HCT116 (cell line): ENCODE data around the gene TBC1D30. TPM values are rescaled to one million over a fixed set of nuclear protein-coding genes. Genes with fewer than 3 reads are reported as not detected.
A peak's percentile ranks its signal among the peaks of the same experiment; 100 is the strongest.

Source experiments
- ATAC-seq: fragments of 200-7000 bp; cut with Tn5 transposase; 2 replicates; pipeline ENCODE4 v1.9.1; 2020; ENCODE audit warnings: mild to moderate bottlenecking, moderate library complexity
- BruUV-seq: library from RNA; stranded (reverse); fragments of 400-500 nt; replicated peaks from 2 replicates; lab custom pipeline; 2021; lab: Mats Ljungman, UMichigan
- CTCF ChIA-PET: fragments of 300-600 bp; sonication (Branson Sonifier 250); formaldehyde crosslinking; loops from one replicate; lab custom pipeline; 2021; ENCODE audit warnings: antibody characterized with exemption; lab: Charles Lee
- POLR2A ChIA-PET: fragments of 300-600, 350-600 bp; sonication (Branson Sonifier 250); formaldehyde crosslinking; loops from one replicate; lab custom pipeline; 2021; ENCODE audit warnings: antibody characterized with exemption; lab: Charles Lee
- RAD21 ChIA-PET, 2 experiments: fragments of 300-600 bp; sonication (Branson Sonifier 250); formaldehyde crosslinking; loops; one replicate each; lab custom pipeline; 2023; ENCODE audit warnings: low total read pairs in 2 of 2; ENCODE audit not compliant: uncharacterized antibody in 2 of 2, unreplicated experiment in 2 of 2, low non-redundant PET in 1 of 2; lab: Charles Lee
- DNase-seq: peaks from one replicate; pipeline ENCODE4 v3.0.0-alpha.2; 2010; ENCODE audit warnings: low read depth, low spot score
- H2AFZ ChIP-seq: fragments of 200-600 bp; shearing (Covaris generic), sonication (generic); 2 replicates; pipeline ENCODE4 v1.6.1; 2017; ENCODE audit warnings: low read depth, mixed run types, mixed read lengths, antibody characterized with exemption, low read length; ENCODE audit not compliant: poor library complexity, severe bottlenecking
- H3K27ac ChIP-seq: 2 replicates; pipeline ENCODE4 v1.5.1; 2012; ENCODE audit warnings: low read depth, low read length
- H3K27me3 ChIP-seq: fragments of 200-600 bp; sonication (generic); 2 replicates; pipeline ENCODE4 v1.6.1; 2016; ENCODE audit warnings: mixed run types, low read length, mixed read lengths; ENCODE audit not compliant: insufficient read depth
- H3K36me3 ChIP-seq, 2 experiments: fragments of 200-500 bp in 1 of 2; fragments of 200-600 bp in 1 of 2; sonication (Bioruptor generic) in 1 of 2; sonication (generic) in 1 of 2; 2 replicates each; pipeline versions ENCODE4 v1.5.1 to v1.6.1; 2014 to 2016; ENCODE audit warnings: low read length in 2 of 2, inconsistent platforms in 1 of 2, mixed read lengths in 1 of 2, mixed run types in 1 of 2; ENCODE audit not compliant: insufficient read depth in 2 of 2, control insufficient read depth in 1 of 2
- H3K4me1 ChIP-seq, 2 experiments: fragments of 200-600 bp in 1 of 2; sonication (generic) in 1 of 2; 2 replicates each; pipeline versions ENCODE4 v1.5.1 to v1.6.1; 2012 to 2017; ENCODE audit warnings: low read length in 2 of 2, inconsistent platforms in 1 of 2, mild to moderate bottlenecking in 1 of 2, mixed read lengths in 1 of 2, mixed run types in 1 of 2, moderate library complexity in 1 of 2; ENCODE audit not compliant: insufficient read depth in 2 of 2, control insufficient read depth in 1 of 2
- H3K4me2 ChIP-seq: fragments of 200-600 bp; sonication (generic); 2 replicates; pipeline ENCODE4 v1.6.1; 2017; ENCODE audit warnings: mixed run types, low read length, mixed read lengths
- H3K4me3 ChIP-seq, 2 experiments: fragments of 200-600 bp in 1 of 2; sonication (generic) in 1 of 2; replicated peaks in 1 of 2; 2 replicates each; pipeline ENCODE4 v1.5.1; 2011 to 2016; ENCODE audit warnings: low read length in 2 of 2, control low read depth in 1 of 2, low read depth in 1 of 2, mild to moderate bottlenecking in 1 of 2, mixed read lengths in 1 of 2, mixed run types in 1 of 2
- H3K79me2 ChIP-seq: fragments of 200-600 bp; sonication (generic); 2 replicates; pipeline ENCODE4 v1.6.1; 2017; ENCODE audit warnings: mild to moderate bottlenecking, mixed run types, low read length, moderate library complexity, mixed read lengths; ENCODE audit not compliant: insufficient read depth
- H3K9ac ChIP-seq: fragments of 200-600 bp; sonication (generic); 2 replicates; pipeline ENCODE4 v1.6.1; 2016; ENCODE audit warnings: low read length, mixed read lengths
- H3K9me2 ChIP-seq: fragments of 200-600 bp; sonication (generic), shearing (Covaris generic); 2 replicates; pipeline ENCODE4 v1.6.1; 2017; ENCODE audit warnings: mixed run types, mild to moderate bottlenecking, moderate library complexity; ENCODE audit not compliant: insufficient read depth
- H3K9me3 ChIP-seq, 2 experiments: fragments of 200-500 bp in 1 of 2; fragments of 200-600 bp in 1 of 2; sonication (Bioruptor generic) in 1 of 2; sonication (generic) in 1 of 2; 2 replicates each; pipeline ENCODE4 v1.6.1; 2014 to 2017; ENCODE audit warnings: low read length in 2 of 2, mixed read lengths in 2 of 2, inconsistent platforms in 1 of 2, low read depth in 1 of 2, mild to moderate bottlenecking in 1 of 2, mixed run types in 1 of 2, moderate library complexity in 1 of 2; ENCODE audit not compliant: control insufficient read depth in 1 of 2, insufficient read depth in 1 of 2
- H4K20me1 ChIP-seq: fragments of 200-600 bp; sonication (generic), shearing (Covaris generic); 2 replicates; pipeline ENCODE4 v1.6.1; 2017; ENCODE audit warnings: mixed run types, mild to moderate bottlenecking, moderate library complexity; ENCODE audit not compliant: insufficient read depth
- EGR1 ChIP-seq: IDR thresholded peaks from 2 replicates; pipeline ENCODE4 v1.6.1; 2012; ENCODE audit warnings: low read depth
- ELF1 ChIP-seq: IDR thresholded peaks from 2 replicates; pipeline ENCODE4 v1.6.1; 2012; ENCODE audit warnings: low read depth, borderline replicate concordance
- SIN3A ChIP-seq: IDR thresholded peaks from 2 replicates; pipeline ENCODE4 v1.6.1; 2012; ENCODE audit warnings: low read depth
- SP1 ChIP-seq: IDR thresholded peaks from 2 replicates; pipeline ENCODE4 v1.6.1; 2012; ENCODE audit warnings: low read depth
- SRF ChIP-seq: IDR thresholded peaks from 2 replicates; pipeline ENCODE4 v1.6.1; 2012; ENCODE audit warnings: low read depth
- TCF7L2 ChIP-seq: IDR thresholded peaks from 2 replicates; pipeline ENCODE4 v1.7.0; 2011; ENCODE audit warnings: borderline replicate concordance, inconsistent platforms; ENCODE audit not compliant: insufficient read depth, insufficient read length; ENCODE audit errors: extremely low read depth
- intact Hi-C: fragments of 100-400 bp; cut with micrococcal nuclease; formaldehyde crosslinking; loops from 2 replicates; pipeline ENCODE4 v1.10.0; 2022
- total RNA-seq: library from RNA; stranded (reverse); gene quantifications from one replicate; pipeline ENCODE4 v1.2.1, GENCODE V29; 2021; ENCODE audit not compliant: unreplicated experiment
- TF ChIP-seq, protein P1 (sequence below): IDR thresholded peaks from 2 replicates; pipeline ENCODE4 v1.6.1; 2011; ENCODE audit warnings: mild to moderate bottlenecking, low read length, moderate library complexity; ENCODE audit not compliant: insufficient replicate concordance; ENCODE audit errors: extremely low read depth

Gene TBC1D30
- total RNA-seq, 1 experiment from 2014 or later = 24.1 TPM

DNA sequence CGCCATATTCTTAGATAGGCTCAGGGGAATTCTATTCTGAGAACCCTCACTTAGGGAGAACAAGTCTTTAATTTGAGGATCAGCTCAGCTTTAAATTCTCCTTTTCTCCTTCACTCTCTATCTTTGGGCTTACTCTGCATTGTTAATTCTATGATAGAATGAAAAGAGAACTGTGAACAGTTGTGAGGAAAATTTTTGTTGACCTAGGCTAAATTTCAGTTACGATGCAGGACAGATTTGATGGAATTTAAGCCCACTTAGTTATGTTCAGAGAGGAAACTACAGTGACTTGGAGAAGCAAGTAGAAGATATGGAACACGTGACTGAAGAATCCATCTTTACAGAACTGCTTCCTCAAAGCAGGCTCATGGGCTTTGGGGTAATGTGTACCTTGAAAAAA lies 82.7 kb downstream of the TBC1D30 start:
- DNase-seq (no peak), ATAC-seq (no peak)
- intact Hi-C loops = no loop called here
- POLR2A ChIA-PET = no interaction called here
- no peak overlapping the region for H3K9ac ChIP-seq
- RAD21 ChIA-PET = no interaction called here
- H3K27me3 ChIP-seq = no peaks in the 10 kb centered on the region
- H3K4me3 ChIP-seq = no peak overlapping the region
- H3K79me2 ChIP-seq = no peaks in the 10 kb centered on the region
- no peaks in the 10 kb centered on the region for H4K20me1 ChIP-seq
- no peaks in the 10 kb centered on the region; the same call in 1 of the 2 replicates for H3K9me2 ChIP-seq
- no peak overlapping the region for H3K4me2 ChIP-seq
- H2AFZ ChIP-seq = no peak overlapping the region
- no peaks in the 10 kb centered on the region for H3K9me3 ChIP-seq
- CTCF ChIA-PET = no interaction called here
- TF ChIP-seq EGR1 = no peak
- TF ChIP-seq, protein P1, sequence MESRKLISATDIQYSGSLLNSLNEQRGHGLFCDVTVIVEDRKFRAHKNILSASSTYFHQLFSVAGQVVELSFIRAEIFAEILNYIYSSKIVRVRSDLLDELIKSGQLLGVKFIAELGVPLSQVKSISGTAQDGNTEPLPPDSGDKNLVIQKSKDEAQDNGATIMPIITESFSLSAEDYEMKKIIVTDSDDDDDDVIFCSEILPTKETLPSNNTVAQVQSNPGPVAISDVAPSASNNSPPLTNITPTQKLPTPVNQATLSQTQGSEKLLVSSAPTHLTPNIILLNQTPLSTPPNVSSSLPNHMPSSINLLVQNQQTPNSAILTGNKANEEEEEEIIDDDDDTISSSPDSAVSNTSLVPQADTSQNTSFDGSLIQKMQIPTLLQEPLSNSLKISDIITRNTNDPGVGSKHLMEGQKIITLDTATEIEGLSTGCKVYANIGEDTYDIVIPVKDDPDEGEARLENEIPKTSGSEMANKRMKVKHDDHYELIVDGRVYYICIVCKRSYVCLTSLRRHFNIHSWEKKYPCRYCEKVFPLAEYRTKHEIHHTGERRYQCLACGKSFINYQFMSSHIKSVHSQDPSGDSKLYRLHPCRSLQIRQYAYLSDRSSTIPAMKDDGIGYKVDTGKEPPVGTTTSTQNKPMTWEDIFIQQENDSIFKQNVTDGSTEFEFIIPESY = no peak
- TF ChIP-seq ELF1 = no peak
- TF ChIP-seq SP1 = no peak
- TF ChIP-seq SRF = no peak
- TF ChIP-seq, all 23 proteins: peak for 0
- Histone ChIP-seq H3K36me3 (no peaks in the 10 kb centered on the region), H3K27ac (no peak overlapping the region), H3K4me1 (no peaks in the 10 kb centered on the region)
- no TSS peak for BruUV-seq

- H3K36me3 ChIP-seq = no peaks in the 10 kb centered on the region
- H3K27me3 ChIP-seq = no peaks in the 10 kb centered on the region
- no peak for DNase-seq
- no peak overlapping the region for H3K9ac ChIP-seq
- no peaks in the 10 kb centered on the region for H3K79me2 ChIP-seq
- H3K4me1 ChIP-seq = no peaks in the 10 kb centered on the region
- no peak overlapping the region for H3K4me2 ChIP-seq
- intact Hi-C loops = no loop called here
- ATAC-seq = no peak
- no peaks in the 10 kb centered on the region for H4K20me1 ChIP-seq
- H2AFZ ChIP-seq = no peak overlapping the region
- POLR2A ChIA-PET = no interaction called here
- no TSS peak for BruUV-seq
- no peak overlapping the region for H3K27ac ChIP-seq
- RAD21 ChIA-PET = no interaction called here
- H3K9me2 ChIP-seq = no peaks in the 10 kb centered on the region; the same call in 1 of the 2 replicates
- H3K9me3 ChIP-seq = no peaks in the 10 kb centered on the region
- TF ChIP-seq TCF7L2 (peak; percentile 70), SIN3A (no peak)
- CTCF ChIA-PET = no interaction called here
- H3K4me3 ChIP-seq = no peak overlapping the region
Measured at GRCh38 chr12:64909124-64909523, 84.7 kb downstream of the TBC1D30 start.
